ENCODE data around the gene CLSTN2. TPM values are rescaled to one million over a fixed set of nuclear protein-coding genes. Genes with fewer than 3 reads are reported as not detected.

CLSTN2 gene
- total RNA-seq, 1 experiment from 2014 or later = not detected

GRCh38 chr3:140265302-140265701, 330.3 kb downstream of the CLSTN2 start:
- DNase-seq (ENCODE audit: extremely low read depth, low read depth) = no peak

GRCh38 chr3:140268103-140268502, 333.1 kb downstream of the CLSTN2 start:
- no peak for DNase-seq (ENCODE audit: extremely low read depth, low read depth)

GRCh38 chr3:140268610-140269009, 333.6 kb downstream of the CLSTN2 start:
- DNase-seq (ENCODE audit: extremely low read depth, low read depth) = no peak

GRCh38 chr3:140270329-140270728, 335.3 kb downstream of the CLSTN2 start:
- no peak for DNase-seq (ENCODE audit: extremely low read depth, low read depth)

- DNase-seq (ENCODE audit: extremely low read depth, low read depth) = no peak
Measured at GRCh38 chr3:140273542-140274195, 338.7 kb downstream of the CLSTN2 start.

- DNase-seq (ENCODE audit: extremely low read depth, low read depth) = no peak
Measured at GRCh38 chr3:140274429-140274828, 339.4 kb downstream of the CLSTN2 start.

- DNase-seq (ENCODE audit: extremely low read depth, low read depth) = no peak
Measured at GRCh38 chr3:140276703-140277102, 341.7 kb downstream of the CLSTN2 start.

GRCh38 chr3:140277886-140278285, 342.9 kb downstream of the CLSTN2 start:
- no peak for DNase-seq (ENCODE audit: extremely low read depth, low read depth)

- DNase-seq (ENCODE audit: extremely low read depth, low read depth) = no peak
Measured at GRCh38 chr3:140284372-140284771, 349.4 kb downstream of the CLSTN2 start.

GRCh38 chr3:140285380-140285779, 350.4 kb downstream of the CLSTN2 start:
- no peak for DNase-seq (ENCODE audit: extremely low read depth, low read depth)

GRCh38 chr3:140288595-140288994, 353.6 kb downstream of the CLSTN2 start:
- DNase-seq (ENCODE audit: extremely low read depth, low read depth) = no peak

- no peak for DNase-seq (ENCODE audit: extremely low read depth, low read depth)
Measured at GRCh38 chr3:140290105-140290504, 355.1 kb downstream of the CLSTN2 start.

GRCh38 chr3:140292170-140292569, 357.2 kb downstream of the CLSTN2 start:
- DNase-seq (ENCODE audit: extremely low read depth, low read depth) = no peak

- DNase-seq (ENCODE audit: extremely low read depth, low read depth) = no peak
Measured at GRCh38 chr3:140292684-140293083, 357.7 kb downstream of the CLSTN2 start.

GRCh38 chr3:140294058-140294457, 359.1 kb downstream of the CLSTN2 start:
- no peak for DNase-seq (ENCODE audit: extremely low read depth, low read depth)

GRCh38 chr3:140296796-140297352, 361.9 kb downstream of the CLSTN2 start:
- no peak for DNase-seq (ENCODE audit: extremely low read depth, low read depth)

GRCh38 chr3:140298043-140298442, 363.1 kb downstream of the CLSTN2 start:
- no peak for DNase-seq (ENCODE audit: extremely low read depth, low read depth)

- no peak for DNase-seq (ENCODE audit: extremely low read depth, low read depth)
Measured at GRCh38 chr3:140298569-140299070, 363.6 kb downstream of the CLSTN2 start.

GRCh38 chr3:140303875-140304274, 368.9 kb downstream of the CLSTN2 start:
- DNase-seq (ENCODE audit: extremely low read depth, low read depth) = no peak

- no peak for DNase-seq (ENCODE audit: extremely low read depth, low read depth)
Measured at GRCh38 chr3:140308535-140308934, 373.6 kb downstream of the CLSTN2 start.

GRCh38 chr3:140311428-140311827, 376.4 kb downstream of the CLSTN2 start:
- DNase-seq (ENCODE audit: extremely low read depth, low read depth) = no peak

GRCh38 chr3:140315955-140316354, 381.0 kb downstream of the CLSTN2 start:
- DNase-seq (ENCODE audit: extremely low read depth, low read depth) = no peak

Measured in NCI-H460 (cell line).